DND-41 (cell line): ENCODE data around the gene CCDC69.

Source experiments
- ATAC-seq: fragments of 200-7000 bp; cut with Tn5 transposase; 3 replicates; pipeline ENCODE4 v1.9.1; 2021; ENCODE audit warnings: low read depth; ENCODE audit not compliant: insufficient read depth
- DNase-seq: peaks from one replicate; pipeline ENCODE4 v3.0.0-alpha.2; 2020
- H2AFZ ChIP-seq: 2 replicates; pipeline ENCODE4 v1.6.0; 2012; ENCODE audit warnings: low read depth, low read length
- H3K27ac ChIP-seq: 2 replicates; pipeline ENCODE4 v1.5.1; 2012; ENCODE audit warnings: low read length, inconsistent platforms
- H3K27me3 ChIP-seq: fragments of 200-600 bp; sonication (generic); 2 replicates; pipeline ENCODE4 v1.6.0; 2012; ENCODE audit warnings: low read length, mild to moderate bottlenecking, inconsistent platforms; ENCODE audit not compliant: insufficient read depth, poor library complexity
- H3K36me3 ChIP-seq: 2 replicates; pipeline ENCODE4 v1.5.1; 2012; ENCODE audit warnings: low read length, inconsistent platforms; ENCODE audit not compliant: insufficient read depth
- H3K4me1 ChIP-seq: 2 replicates; pipeline ENCODE4 v1.5.1; 2012; ENCODE audit warnings: mild to moderate bottlenecking, low read length; ENCODE audit not compliant: insufficient read depth
- H3K4me2 ChIP-seq: 2 replicates; pipeline ENCODE4 v1.6.0; 2012; ENCODE audit warnings: mild to moderate bottlenecking, moderate library complexity, low read length, inconsistent platforms; ENCODE audit not compliant: insufficient read depth
- H3K4me3 ChIP-seq, 2 experiments: fragments of 200-600 bp in 1 of 2; shearing (Covaris generic) in 1 of 2; 2 replicates each; pipeline ENCODE4 v1.5.1; 2012 to 2016; ENCODE audit warnings: inconsistent platforms in 2 of 2, low read length in 2 of 2, mild to moderate bottlenecking in 2 of 2, low read depth in 1 of 2, moderate library complexity in 1 of 2
- H3K79me2 ChIP-seq: 2 replicates; pipeline ENCODE4 v1.6.0; 2012; ENCODE audit warnings: low read length, inconsistent platforms; ENCODE audit not compliant: insufficient read depth
- H3K9ac ChIP-seq: 2 replicates; pipeline ENCODE4 v1.6.0; 2012; ENCODE audit warnings: low read depth, mild to moderate bottlenecking, inconsistent platforms, low read length, moderate library complexity
- H3K9me3 ChIP-seq: 2 replicates; pipeline ENCODE4 v1.5.1; 2012; ENCODE audit warnings: low read length, moderate library complexity, mild to moderate bottlenecking, inconsistent platforms; ENCODE audit not compliant: insufficient read depth, severe bottlenecking
- H4K20me1 ChIP-seq: 2 replicates; pipeline ENCODE4 v1.6.0; 2012; ENCODE audit warnings: low read length; ENCODE audit not compliant: insufficient read depth
- EZH2 ChIP-seq: IDR thresholded peaks from 3 replicates; pipeline ENCODE4 v1.6.1; 2012; ENCODE audit warnings: borderline replicate concordance, low read depth, mild to moderate bottlenecking, moderate library complexity, low read length, inconsistent platforms; ENCODE audit not compliant: severe bottlenecking
- TF ChIP-seq, protein P1 (sequence below): IDR thresholded peaks from 2 replicates; pipeline ENCODE4 v1.5.1; 2012; ENCODE audit warnings: borderline replicate concordance, low read length, moderate library complexity, mild to moderate bottlenecking; ENCODE audit not compliant: poor library complexity, severe bottlenecking; ENCODE audit errors: extremely low read depth

Gene CCDC69

DNA sequence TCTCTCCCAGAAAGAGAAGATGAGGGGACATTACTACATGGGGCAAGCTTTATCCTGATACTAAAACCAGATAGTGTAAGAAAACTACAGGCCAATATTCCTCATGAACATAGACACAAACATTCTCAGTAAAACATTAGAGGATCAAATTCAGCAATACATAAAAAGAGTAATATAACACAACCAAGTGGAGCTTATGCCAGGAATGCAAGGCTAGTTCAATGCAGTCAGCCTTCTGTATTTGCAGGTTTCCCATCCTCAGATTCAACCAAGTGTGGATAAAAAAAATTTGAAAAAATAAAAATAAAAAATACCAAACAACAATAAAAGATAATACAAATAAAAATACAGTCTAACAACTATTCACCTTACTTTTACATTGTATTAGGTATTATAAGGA, 31.3 kb downstream of the CCDC69 start:
- Histone ChIP-seq H3K36me3 (no peaks in the 10 kb centered on the region), H3K27ac (no peak overlapping the region), H2AFZ (no peak overlapping the region), H3K4me2 (no peak overlapping the region), H3K4me1 (peaks cover 39% of the 10 kb centered on the region), H3K9me3 (peaks cover 19% of the 10 kb centered on the region), H3K4me3 (no peak overlapping the region), H3K27me3 (no peaks in the 10 kb centered on the region), H3K79me2 (no peaks in the 10 kb centered on the region), H4K20me1 (no peaks in the 10 kb centered on the region), H3K9ac (no peak overlapping the region)
- TF ChIP-seq, protein P1, sequence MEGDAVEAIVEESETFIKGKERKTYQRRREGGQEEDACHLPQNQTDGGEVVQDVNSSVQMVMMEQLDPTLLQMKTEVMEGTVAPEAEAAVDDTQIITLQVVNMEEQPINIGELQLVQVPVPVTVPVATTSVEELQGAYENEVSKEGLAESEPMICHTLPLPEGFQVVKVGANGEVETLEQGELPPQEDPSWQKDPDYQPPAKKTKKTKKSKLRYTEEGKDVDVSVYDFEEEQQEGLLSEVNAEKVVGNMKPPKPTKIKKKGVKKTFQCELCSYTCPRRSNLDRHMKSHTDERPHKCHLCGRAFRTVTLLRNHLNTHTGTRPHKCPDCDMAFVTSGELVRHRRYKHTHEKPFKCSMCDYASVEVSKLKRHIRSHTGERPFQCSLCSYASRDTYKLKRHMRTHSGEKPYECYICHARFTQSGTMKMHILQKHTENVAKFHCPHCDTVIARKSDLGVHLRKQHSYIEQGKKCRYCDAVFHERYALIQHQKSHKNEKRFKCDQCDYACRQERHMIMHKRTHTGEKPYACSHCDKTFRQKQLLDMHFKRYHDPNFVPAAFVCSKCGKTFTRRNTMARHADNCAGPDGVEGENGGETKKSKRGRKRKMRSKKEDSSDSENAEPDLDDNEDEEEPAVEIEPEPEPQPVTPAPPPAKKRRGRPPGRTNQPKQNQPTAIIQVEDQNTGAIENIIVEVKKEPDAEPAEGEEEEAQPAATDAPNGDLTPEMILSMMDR, result no peak
- TF ChIP-seq EZH2, result no peak
- DNase-seq, result no peak
- no peak for ATAC-seq

DNA sequence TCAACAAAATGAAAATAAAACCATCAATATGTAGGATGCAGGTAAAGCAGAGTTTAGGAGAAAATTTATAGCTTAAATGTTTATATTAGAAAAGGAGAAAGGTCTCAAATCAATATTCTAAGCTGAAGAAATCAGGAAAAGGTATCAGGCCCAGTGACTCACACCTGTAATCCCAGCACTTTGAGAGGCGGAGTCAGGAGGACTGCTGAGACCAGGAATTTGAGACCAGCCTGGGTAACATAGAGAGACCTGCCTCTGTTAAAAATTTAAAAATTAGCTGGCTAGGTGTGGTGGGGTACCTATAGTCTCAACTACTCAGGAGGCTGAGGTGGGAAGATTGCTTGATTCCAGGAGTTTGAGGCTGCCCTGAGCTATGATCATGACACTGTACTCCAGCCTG, 32.2 kb downstream of the CCDC69 start:
- Histone ChIP-seq H3K36me3 (no peaks in the 10 kb centered on the region), H3K9ac (no peak overlapping the region), H3K9me3 (peaks cover 19% of the 10 kb centered on the region), H3K27me3 (no peaks in the 10 kb centered on the region), H2AFZ (no peak overlapping the region), H4K20me1 (no peaks in the 10 kb centered on the region), H3K4me3 (no peak overlapping the region), H3K4me1 (peaks cover 30% of the 10 kb centered on the region), H3K79me2 (no peaks in the 10 kb centered on the region), H3K4me2 (no peak overlapping the region), H3K27ac (no peak overlapping the region; the same call in 1 of the 2 replicates)
- DNase-seq, result no peak
- ATAC-seq, result no peak
- TF ChIP-seq, protein P1, result no peak
- no peak for TF ChIP-seq EZH2

DNA sequence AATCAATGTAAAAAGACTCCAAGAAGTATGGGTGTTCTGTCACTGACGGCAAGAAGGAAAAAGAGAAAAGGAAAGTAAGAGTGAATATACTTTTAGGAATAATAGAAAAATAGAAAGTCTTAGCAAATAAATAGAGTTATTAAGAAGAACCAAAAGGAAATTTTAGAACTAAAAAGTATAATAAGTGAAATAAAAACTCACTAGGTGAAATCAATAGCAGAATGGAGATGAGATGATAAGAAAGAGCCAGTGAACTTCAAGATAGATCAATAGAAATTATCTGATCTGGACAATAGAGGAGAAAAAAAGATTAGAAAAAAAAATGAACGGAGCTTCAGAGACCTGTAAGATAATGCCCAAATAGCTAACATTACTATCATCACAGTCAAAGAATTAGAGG, 34.7 kb downstream of the CCDC69 start:
- Histone ChIP-seq H3K4me2 (no peak overlapping the region), H3K4me3 (no peak overlapping the region), H3K27ac (no peak overlapping the region), H3K9me3 (peaks cover 19% of the 10 kb centered on the region), H3K27me3 (no peaks in the 10 kb centered on the region), H3K36me3 (no peaks in the 10 kb centered on the region), H4K20me1 (no peaks in the 10 kb centered on the region), H3K9ac (no peak overlapping the region), H3K79me2 (no peaks in the 10 kb centered on the region), H3K4me1 (peaks cover 5% of the 10 kb centered on the region; the same call in 1 of the 2 replicates), H2AFZ (no peak overlapping the region)
- DNase-seq (no peak), ATAC-seq (no peak)
- TF ChIP-seq, protein P1, result no peak
- no peak for TF ChIP-seq EZH2

DNA sequence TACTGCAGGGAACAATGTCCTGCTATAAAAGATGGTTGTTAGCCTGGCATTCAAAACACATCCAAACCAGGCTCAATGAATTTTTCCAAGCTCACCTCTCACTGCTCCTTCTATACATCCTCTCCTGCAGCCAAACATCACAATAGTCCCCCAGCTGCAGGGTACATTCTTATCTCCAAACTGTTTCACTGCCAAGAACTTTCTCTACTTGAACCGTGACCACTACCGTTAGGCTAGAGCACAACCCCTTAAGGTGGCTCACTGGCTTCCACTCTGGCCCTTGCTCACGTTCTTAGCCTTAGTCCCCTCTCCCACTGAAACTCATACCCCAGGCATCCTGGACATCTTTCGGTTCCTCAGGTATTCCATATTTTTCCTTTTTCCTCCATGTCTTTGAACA, 37.4 kb downstream of the CCDC69 start:
- Histone ChIP-seq H3K27me3 (no peaks in the 10 kb centered on the region), H3K4me2 (no peak overlapping the region), H3K9me3 (peaks cover 15% of the 10 kb centered on the region), H3K9ac (no peak overlapping the region), H3K79me2 (no peaks in the 10 kb centered on the region), H3K4me1 (no peaks in the 10 kb centered on the region), H4K20me1 (no peaks in the 10 kb centered on the region), H3K36me3 (no peaks in the 10 kb centered on the region), H2AFZ (no peak overlapping the region), H3K27ac (no peak overlapping the region; the same call in 1 of the 2 replicates), H3K4me3 (no peak overlapping the region)
- DNase-seq (no peak), ATAC-seq (no peak)
- TF ChIP-seq, protein P1, result no peak
- TF ChIP-seq EZH2, result no peak
